Fibroblast of mammary gland (primary cell): ENCODE results near the gene P3R3URF.
A peak's percentile ranks its signal among the peaks of the same experiment; 100 is the strongest.

Experiments used
- DNase-seq: peaks from one replicate; pipeline ENCODE4 v3.0.0-alpha.2; 2010; ENCODE audit warnings: low read depth
- H3K4me3 ChIP-seq: 2 replicates; pipeline ENCODE4 v1.5.1; 2011; ENCODE audit warnings: low read depth, mild to moderate bottlenecking, low read length, moderate library complexity; ENCODE audit not compliant: control insufficient read depth
- TF ChIP-seq, protein P1 (sequence below): conservative IDR thresholded peaks from 2 replicates; pipeline ENCODE4 v1.5.1; 2011; ENCODE audit warnings: low read depth, low read length, inconsistent platforms; ENCODE audit not compliant: control insufficient read depth, insufficient read depth

Gene P3R3URF

GRCh38 chr1:46174448-46175231 lies 1.6 kb downstream of the P3R3URF start, which contains the start of gene TSPAN1:
TSPAN1 (plus strand) TSS chr1:46175087; CDS start chr1:46181108, 6,021 bp downstream.
- DNase-seq: peak; percentile 57
- TF ChIP-seq, protein P1, sequence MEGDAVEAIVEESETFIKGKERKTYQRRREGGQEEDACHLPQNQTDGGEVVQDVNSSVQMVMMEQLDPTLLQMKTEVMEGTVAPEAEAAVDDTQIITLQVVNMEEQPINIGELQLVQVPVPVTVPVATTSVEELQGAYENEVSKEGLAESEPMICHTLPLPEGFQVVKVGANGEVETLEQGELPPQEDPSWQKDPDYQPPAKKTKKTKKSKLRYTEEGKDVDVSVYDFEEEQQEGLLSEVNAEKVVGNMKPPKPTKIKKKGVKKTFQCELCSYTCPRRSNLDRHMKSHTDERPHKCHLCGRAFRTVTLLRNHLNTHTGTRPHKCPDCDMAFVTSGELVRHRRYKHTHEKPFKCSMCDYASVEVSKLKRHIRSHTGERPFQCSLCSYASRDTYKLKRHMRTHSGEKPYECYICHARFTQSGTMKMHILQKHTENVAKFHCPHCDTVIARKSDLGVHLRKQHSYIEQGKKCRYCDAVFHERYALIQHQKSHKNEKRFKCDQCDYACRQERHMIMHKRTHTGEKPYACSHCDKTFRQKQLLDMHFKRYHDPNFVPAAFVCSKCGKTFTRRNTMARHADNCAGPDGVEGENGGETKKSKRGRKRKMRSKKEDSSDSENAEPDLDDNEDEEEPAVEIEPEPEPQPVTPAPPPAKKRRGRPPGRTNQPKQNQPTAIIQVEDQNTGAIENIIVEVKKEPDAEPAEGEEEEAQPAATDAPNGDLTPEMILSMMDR: no peak
- no peak within 1 kb of the TSS for H3K4me3 ChIP-seq

- peak; percentile 48 for DNase-seq
- TF ChIP-seq, protein P1: no peak
- no peak overlapping the region for H3K4me3 ChIP-seq
Observed at GRCh38 chr1:46173361-46173856, 2.9 kb downstream of the P3R3URF start.

DNA sequence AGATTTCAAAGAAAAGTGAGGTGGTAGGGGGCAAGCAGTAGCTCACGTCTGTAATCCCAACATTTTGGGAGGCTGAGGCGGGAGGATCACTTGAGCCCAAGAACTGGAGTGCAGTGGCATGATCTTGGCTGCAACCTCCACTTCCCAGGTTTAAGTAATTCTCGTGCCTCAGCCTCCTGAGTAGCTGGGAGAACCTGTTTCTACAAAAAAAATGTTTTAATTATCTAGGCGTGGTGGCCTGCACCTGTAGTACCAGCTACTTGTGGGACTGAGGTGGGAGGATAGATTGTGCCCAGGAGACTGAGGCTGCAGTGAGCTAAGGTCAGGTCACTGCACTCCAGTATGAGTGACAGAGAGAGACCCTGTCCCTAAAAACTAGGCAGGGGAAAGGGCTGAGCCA lies 4.0 kb downstream of the P3R3URF start:
- no peak overlapping the region for H3K4me3 ChIP-seq
- DNase-seq: no peak
- TF ChIP-seq, protein P1: no peak

- TF ChIP-seq, protein P1: no peak
- no peak overlapping the region for H3K4me3 ChIP-seq
Observed at GRCh38 chr1:46171871-46172270, 4.4 kb downstream of the P3R3URF start.

GRCh38 chr1:46171351-46171750 lies 4.9 kb downstream of the P3R3URF start:
- DNase-seq: no peak
- no peak overlapping the region for H3K4me3 ChIP-seq
- TF ChIP-seq, protein P1: no peak

More at GRCh38 chr1:46171871-46172270, 4.4 kb downstream of the P3R3URF start:
- no peak for DNase-seq

DNA sequence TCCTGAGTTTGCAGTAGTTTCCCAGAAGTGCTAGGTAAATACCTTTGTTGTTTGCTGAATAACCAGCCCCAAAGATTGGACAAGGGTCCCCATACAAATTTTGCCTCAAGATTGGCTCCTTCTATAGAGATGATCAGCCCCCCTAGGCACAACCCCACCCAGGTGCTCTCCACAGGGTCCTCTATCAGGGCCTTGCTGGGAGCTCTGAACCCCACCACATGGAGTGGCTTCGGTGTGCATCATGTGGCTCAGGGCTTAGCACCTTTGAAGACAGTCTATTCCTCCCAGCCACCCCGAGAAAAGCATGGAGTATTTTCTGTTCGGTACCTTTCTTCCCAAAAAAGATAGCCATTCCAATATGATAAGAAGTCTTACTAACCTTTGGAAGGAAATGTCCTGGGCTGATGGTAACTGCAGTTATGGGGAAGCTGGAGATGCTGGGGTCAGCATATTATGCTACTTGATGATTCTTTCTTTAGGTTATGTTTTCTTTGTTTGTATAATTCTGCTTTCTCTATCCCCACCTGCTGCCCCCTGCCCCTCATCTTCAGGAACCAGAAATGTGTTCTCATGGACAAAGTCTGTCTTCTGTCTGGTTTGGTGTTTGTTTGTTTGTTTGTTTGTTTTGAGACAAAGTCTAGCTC lies 6.4 kb downstream of the P3R3URF start:
- TF ChIP-seq, protein P1: no peak

More for the DNA sequence above, 6.4 kb downstream of the P3R3URF start:
- DNase-seq: no peak
- H3K4me3 ChIP-seq: no peak overlapping the region
